ENCODE data around the gene PCDHB1. TPM values are rescaled to one million over a fixed set of nuclear protein-coding genes. Genes with fewer than 3 reads are reported as not detected.
A peak's percentile ranks its signal among the peaks of the same experiment; 100 is the strongest.
"Not testable (repeated sequence)": the region's sequence is repeated elsewhere in the genome, so short reads cannot be mapped to it uniquely, and the experiment has no call there.

Gene PCDHB1
- total RNA-seq, 1 donor from 2014 or later: not detected

DNA sequence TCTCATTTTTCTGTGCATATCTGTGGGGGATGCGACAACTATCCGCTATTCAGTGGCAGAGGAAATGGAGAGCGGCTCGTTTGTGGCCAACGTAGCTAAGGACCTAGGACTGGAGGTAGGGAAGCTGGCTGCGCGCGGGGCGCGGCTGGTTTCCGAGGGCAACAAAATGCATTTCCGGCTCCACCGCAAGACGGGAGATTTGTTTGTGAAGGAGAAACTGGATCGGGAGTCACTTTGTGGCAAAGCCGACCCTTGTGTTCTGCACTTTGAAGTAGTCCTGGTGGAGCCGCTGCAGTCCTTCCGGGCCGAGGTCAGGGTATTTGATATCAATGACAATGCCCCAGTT is 320 bp downstream of the PCDHB1 start:
- intact Hi-C loops (cut with micrococcal nuclease): no loop called here
- DNase-seq (no peak), ATAC-seq (no peak)

DNA sequence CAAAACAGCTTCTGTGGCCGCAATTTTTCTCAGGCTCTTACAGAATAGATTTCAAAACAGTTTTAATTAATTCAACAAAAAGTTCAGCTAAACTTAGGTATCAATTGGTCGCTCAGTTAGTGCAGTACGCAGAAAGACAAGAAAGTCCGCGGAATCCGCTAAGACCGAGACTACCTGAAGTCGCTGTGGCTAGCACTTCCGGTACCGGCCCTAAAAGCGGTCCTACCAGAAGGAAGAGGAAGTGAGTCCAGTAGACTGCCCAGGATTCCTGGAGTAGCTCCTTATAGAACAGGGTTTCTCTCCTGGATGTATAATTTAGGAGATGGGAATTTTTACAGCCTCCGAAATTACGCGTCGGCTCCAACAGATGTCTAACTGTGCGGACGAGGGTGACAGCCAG is 26.7 kb downstream of the PCDHB1 start:
- ATAC-seq (no peak), DNase-seq (no peak)
- intact Hi-C loops (cut with micrococcal nuclease): no loop called here

DNA sequence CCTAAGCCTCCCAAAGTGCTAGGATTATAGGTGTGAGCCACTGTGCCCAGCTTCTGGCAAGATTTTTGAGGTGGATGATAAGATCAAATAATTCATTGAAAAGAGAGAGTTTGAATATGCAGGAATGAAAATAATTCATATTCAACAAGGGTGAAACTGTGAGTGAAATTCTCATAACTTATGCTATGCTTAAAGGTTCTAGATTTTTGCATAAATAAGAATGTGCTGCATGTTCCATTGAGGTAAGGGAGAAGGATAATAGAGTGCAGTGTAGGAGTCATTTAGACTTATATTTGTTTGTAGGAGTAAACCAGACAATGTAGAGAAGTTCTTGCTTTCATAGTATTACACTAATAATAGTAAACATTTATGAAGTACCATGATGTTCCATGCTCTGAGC is 31.1 kb downstream of the PCDHB1 start:
- DNase-seq (no peak), ATAC-seq (no peak)
- intact Hi-C loops (cut with micrococcal nuclease): no loop called here

DNA sequence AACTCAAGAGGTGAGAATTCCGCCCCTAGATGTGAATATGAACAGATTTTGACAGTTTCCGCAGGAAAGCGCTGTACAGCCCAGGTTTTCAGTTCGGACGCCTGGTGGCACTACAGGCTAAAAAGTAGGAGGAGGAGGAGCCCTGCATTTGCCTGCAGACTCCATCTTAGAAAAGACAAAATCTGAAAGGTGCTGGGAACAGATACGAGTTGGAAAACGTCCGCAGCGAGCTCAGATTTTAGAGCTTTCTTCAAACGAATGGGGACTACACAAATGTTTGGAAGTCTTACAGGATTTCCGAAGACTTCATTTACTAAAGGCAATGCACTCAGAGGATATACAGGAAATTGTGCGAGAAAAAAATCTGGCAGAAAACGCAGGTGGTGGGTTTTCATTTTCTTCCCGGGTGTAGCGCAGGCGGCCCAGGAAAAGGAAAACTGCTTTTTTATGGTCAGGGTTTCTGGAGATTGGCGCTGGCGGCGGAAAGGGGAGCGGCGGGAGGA is 33.4 kb downstream of the PCDHB1 start:
- DNase-seq (no peak), ATAC-seq (peak; percentile 70)
- intact Hi-C loops (cut with micrococcal nuclease): no loop called here

DNA sequence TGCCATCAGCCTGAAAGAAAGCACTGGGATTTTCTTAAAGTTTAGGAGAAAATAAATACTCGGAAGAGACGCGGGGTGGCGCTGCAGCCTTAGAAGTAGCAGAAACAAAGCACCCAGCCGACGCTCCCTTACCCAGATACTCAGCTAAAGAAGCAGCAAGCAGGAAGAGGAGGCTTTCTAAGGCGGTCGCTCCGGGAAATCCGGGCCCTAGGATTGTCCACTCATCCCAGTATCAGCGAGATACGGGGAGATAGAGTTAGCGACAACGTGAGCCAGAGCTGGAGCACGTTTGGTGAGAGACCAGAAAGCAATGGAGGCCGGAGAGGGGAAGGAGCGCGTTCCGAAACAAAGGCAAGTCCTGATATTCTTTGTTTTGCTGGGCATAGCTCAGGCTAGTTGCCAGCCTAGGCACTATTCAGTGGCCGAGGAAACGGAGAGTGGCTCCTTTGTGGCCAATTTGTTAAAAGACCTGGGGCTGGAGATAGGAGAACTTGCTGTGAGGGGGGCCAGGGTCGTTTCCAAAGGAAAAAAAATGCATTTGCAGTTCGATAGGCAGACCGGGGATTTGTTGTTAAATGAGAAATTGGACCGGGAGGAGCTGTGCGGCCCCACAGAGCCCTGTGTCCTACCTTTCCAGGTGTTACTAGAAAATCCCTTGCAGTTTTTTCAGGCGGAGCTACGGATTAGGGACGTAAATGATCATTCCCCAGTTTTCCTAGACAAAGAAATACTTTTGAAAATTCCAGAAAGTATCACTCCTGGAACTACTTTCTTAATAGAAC is 43.5 kb downstream of the PCDHB1 start, which contains the start of gene PCDHB2:
Gene PCDHB2 (plus strand): TSS at position 135 of the 782 bp plus-strand sequence. CDS start 176 bp downstream, at position 311.
- ATAC-seq (peak; percentile 62), DNase-seq (peak; percentile 41)
- intact Hi-C loops (cut with micrococcal nuclease): no loop called here

DNA sequence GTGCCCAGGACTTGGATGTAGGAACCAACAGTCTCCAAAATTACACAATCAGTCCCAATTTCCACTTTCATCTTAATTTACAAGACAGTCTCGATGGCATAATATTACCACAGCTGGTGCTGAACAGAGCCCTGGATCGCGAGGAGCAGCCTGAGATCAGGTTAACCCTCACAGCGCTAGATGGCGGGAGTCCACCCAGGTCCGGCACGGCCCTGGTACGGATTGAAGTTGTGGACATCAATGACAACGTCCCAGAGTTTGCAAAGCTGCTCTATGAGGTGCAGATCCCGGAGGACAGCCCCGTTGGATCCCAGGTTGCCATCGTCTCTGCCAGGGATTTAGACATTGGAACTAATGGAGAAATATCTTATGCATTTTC is 44.1 kb downstream of the PCDHB1 start:
- intact Hi-C loops (cut with micrococcal nuclease): no loop called here
- DNase-seq: no peak
- ATAC-seq: no peak

DNA sequence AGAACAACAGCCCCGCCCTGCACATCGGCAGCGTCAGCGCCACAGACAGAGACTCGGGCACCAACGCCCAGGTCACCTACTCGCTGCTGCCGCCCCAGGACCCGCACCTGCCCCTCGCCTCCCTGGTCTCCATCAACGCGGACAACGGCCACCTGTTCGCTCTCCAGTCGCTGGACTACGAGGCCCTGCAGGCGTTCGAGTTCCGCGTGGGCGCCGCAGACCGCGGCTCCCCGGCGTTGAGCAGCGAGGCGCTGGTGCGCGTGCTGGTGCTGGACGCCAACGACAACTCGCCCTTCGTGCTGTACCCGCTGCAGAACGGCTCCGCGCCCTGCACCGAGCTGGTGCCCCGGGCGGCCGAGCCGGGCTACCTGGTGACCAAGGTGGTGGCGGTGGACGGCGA is 45.0 kb downstream of the PCDHB1 start:
- ATAC-seq; DNase-seq; intact Hi-C loops (cut with micrococcal nuclease): not testable (repeated sequence)

DNA sequence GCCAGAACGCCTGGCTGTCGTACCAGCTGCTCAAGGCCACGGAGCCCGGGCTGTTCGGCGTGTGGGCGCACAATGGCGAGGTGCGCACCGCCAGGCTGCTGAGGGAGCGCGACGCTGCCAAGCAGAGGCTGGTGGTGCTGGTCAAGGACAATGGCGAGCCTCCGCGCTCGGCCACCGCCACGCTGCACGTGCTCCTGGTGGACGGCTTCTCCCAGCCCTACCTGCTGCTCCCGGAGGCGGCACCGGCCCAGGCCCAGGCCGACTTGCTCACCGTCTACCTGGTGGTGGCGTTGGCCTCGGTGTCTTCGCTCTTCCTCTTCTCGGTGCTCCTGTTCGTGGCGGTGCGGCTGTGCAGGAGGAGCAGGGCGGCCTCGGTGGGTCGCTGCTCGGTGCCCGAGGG is 45.4 kb downstream of the PCDHB1 start:
- DNase-seq; ATAC-seq; intact Hi-C loops (cut with micrococcal nuclease): not testable (repeated sequence)

DNA sequence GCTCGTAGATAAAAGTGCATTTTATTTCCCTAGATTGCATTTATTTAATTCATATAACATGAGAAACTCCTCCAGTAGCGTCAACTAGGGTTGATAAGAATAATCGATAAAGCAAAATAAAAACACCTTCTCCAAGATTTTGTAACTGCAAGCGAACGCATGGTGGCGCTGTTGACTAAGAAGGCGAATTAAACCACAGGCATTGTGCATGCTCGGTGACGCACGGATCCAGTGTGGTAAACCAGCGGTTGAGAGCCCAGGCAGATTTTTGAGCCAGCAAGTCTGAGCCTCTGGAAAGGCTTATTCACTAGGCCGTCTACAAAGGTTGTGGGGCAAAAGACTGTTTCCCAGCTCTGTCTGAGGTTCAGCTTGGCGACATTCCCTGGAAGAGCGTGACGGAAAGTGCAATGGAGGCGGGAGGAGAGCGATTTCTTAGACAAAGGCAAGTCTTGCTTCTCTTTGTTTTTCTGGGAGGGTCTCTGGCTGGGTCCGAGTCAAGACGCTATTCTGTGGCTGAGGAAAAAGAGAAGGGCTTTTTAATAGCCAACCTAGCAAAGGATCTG is 49.1 kb downstream of the PCDHB1 start, which contains the start of gene PCDHB3:
Gene PCDHB3 (plus strand): TSS at position 231 of the 563 bp plus-strand sequence. CDS start 177 bp downstream, at position 408.
- peak; percentile 48 for ATAC-seq
- intact Hi-C loops (cut with micrococcal nuclease): no loop called here
- peak; percentile 40 for DNase-seq

DNA sequence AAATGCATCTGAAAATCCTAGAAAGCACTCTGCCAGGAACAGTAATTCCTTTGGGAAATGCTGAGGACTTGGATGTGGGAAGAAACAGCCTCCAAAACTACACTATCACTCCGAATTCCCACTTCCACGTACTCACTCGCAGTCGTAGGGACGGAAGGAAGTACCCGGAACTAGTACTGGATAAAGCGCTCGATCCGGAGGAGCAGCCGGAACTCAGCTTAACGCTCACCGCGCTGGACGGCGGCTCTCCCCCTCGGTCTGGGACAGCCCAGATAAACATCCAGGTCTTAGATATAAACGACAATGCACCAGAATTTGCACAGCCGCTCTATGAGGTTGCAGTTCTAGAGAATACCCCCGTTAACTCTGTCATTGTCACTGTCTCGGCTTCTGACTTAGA is 49.9 kb downstream of the PCDHB1 start:
- DNase-seq (no peak), ATAC-seq (no peak)
- intact Hi-C loops (cut with micrococcal nuclease): no loop called here

DNA sequence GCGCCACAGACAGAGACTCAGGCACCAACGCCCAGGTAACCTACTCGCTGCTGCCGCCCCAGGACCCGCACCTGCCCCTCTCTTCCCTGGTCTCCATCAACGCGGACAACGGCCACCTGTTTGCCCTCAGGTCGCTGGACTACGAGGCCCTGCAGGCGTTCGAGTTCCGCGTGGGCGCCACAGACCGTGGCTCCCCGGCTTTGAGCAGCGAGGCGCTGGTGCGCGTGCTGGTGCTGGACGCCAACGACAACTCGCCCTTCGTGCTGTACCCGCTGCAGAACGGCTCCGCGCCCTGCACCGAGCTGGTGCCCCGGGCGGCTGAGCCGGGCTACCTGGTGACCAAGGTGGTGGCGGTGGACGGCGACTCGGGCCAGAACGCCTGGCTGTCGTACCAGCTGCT is 50.9 kb downstream of the PCDHB1 start:
- ATAC-seq; DNase-seq; intact Hi-C loops (cut with micrococcal nuclease): not testable (repeated sequence)

DNA sequence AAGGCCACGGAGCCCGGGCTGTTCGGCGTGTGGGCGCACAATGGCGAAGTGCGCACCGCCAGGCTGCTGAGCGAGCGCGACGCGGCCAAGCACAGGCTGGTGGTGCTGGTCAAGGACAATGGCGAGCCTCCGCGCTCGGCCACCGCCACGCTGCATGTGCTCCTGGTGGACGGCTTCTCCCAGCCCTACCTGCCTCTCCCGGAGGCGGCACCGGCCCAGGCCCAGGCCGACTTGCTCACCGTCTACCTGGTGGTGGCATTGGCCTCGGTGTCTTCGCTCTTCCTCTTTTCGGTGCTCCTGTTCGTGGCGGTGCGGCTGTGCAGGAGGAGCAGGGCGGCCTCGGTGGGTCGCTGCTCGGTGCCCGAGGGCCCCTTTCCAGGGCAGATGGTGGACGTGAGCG is 51.3 kb downstream of the PCDHB1 start:
- DNase-seq; intact Hi-C loops (cut with micrococcal nuclease); ATAC-seq: not testable (repeated sequence)

DNA sequence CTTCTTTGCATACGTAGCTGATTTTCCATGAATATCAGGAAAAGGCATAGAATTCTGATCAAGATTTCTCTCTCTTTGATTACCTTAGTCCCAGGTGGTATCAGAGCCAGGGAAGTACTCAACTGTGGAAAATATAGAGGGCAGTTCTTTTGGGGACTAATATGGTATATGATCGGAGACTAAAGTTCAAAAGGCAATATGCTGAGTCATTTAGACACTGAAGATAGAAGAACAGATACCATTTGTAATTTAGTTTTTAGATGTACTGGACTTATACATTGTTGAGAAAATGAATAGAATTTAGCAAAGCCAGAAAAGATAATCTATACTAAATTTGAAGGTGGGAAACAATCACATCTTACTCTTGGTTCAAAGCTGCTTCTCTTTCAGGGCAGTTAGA is 54.2 kb downstream of the PCDHB1 start:
- intact Hi-C loops (cut with micrococcal nuclease): no loop called here
- DNase-seq: no peak
- no peak for ATAC-seq

Other genes starting within 250 kb of the PCDHB1 start
- gene PCDHA4, start 244.3 kb upstream of the PCDHB1 start, total RNA-seq: 0.10 TPM
- not detected for gene PCDHA5, start 229.8 kb upstream of the PCDHB1 start, total RNA-seq
- gene PCDHA6, start 223.4 kb upstream of the PCDHB1 start, total RNA-seq: not detected
- 0.12 TPM for gene PCDHA7, start 217.1 kb upstream of the PCDHB1 start, total RNA-seq
- not detected for gene PCDHA8, start 210.2 kb upstream of the PCDHB1 start, total RNA-seq
- gene PCDHA9, start 203.0 kb upstream of the PCDHB1 start, total RNA-seq: not detected
- gene PCDHA10, start 195.5 kb upstream of the PCDHB1 start, total RNA-seq: 0.15 TPM
- gene PCDHA11, start 182.4 kb upstream of the PCDHB1 start, total RNA-seq: not detected
- gene PCDHA12, start 176.1 kb upstream of the PCDHB1 start, total RNA-seq: not detected
- gene PCDHA13, start 169.2 kb upstream of the PCDHB1 start, total RNA-seq: 0.10 TPM
- 0.10 TPM for gene PCDHAC1, start 125.1 kb upstream of the PCDHB1 start, total RNA-seq
- 0.10 TPM for gene PCDHAC2, start 84.9 kb upstream of the PCDHB1 start, total RNA-seq
- gene PCDHB2, start 43.2 kb downstream of the PCDHB1 start, total RNA-seq: 2.2 TPM
- 0.99 TPM for gene PCDHB3, start 49.1 kb downstream of the PCDHB1 start, total RNA-seq
- 1.5 TPM for gene PCDHB4, start 70.4 kb downstream of the PCDHB1 start, total RNA-seq
- gene PCDHB5, start 83.8 kb downstream of the PCDHB1 start, total RNA-seq: 3.1 TPM
- gene PCDHB6, start 98.7 kb downstream of the PCDHB1 start, total RNA-seq: 0.32 TPM
- gene PCDHB7, start 121.3 kb downstream of the PCDHB1 start, total RNA-seq: 0.77 TPM
- gene PCDHB8, start 126.4 kb downstream of the PCDHB1 start, total RNA-seq: 1.8 TPM
- 2.7 TPM for gene PCDHB16, start 131.0 kb downstream of the PCDHB1 start, total RNA-seq
- gene PCDHB9, start 135.8 kb downstream of the PCDHB1 start, total RNA-seq: 0.59 TPM
- 0.64 TPM for gene PCDHB10, start 141.0 kb downstream of the PCDHB1 start, total RNA-seq
- 0.74 TPM for gene PCDHB11, start 148.3 kb downstream of the PCDHB1 start, total RNA-seq
- gene PCDHB12, start 157.3 kb downstream of the PCDHB1 start, total RNA-seq: 1.3 TPM
- 1.7 TPM for gene PCDHB13, start 162.5 kb downstream of the PCDHB1 start, total RNA-seq
- 2.5 TPM for gene PCDHB14, start 172.0 kb downstream of the PCDHB1 start, total RNA-seq
- gene PCDHB15, start 194.0 kb downstream of the PCDHB1 start, total RNA-seq: 2.6 TPM